ENCODE measurements around the gene TMEM88.

Gene TMEM88

GRCh38 chr17:7848739-7849129 lies 6.1 kb upstream of the TMEM88 start:
- no peak for TF ChIP-seq CTCF (IDR thresholded peaks at IDR 0.05)

GRCh38 chr17:7849130-7849750 lies 5.6 kb upstream of the TMEM88 start:
- no peak for TF ChIP-seq CTCF (IDR thresholded peaks at IDR 0.05)

- TF ChIP-seq CTCF (IDR thresholded peaks at IDR 0.05): no peak
These were observed 4.9 kb upstream of the TMEM88 start for GRCh38 chr17:7849751-7850504.

- no peak for TF ChIP-seq CTCF (IDR thresholded peaks at IDR 0.05)
These were observed 4.0 kb upstream of the TMEM88 start for GRCh38 chr17:7850701-7851437.

- TF ChIP-seq CTCF (IDR thresholded peaks at IDR 0.05): peak; percentile 92
These were observed 3.2 kb upstream of the TMEM88 start for GRCh38 chr17:7851438-7852261.

GRCh38 chr17:7852262-7852670 lies 2.6 kb upstream of the TMEM88 start:
- no peak for TF ChIP-seq CTCF (IDR thresholded peaks at IDR 0.05)
